Endothelial cell (in vitro differentiated cells): ENCODE results near the gene RCOR3. TPM values are rescaled to one million over a fixed set of nuclear protein-coding genes. Genes with fewer than 3 reads are reported as not detected.
"Not testable (repeated sequence)": the region's sequence is repeated elsewhere in the genome, so short reads cannot be mapped to it uniquely, and the experiment has no call there.

ENCODE experiments used
- DNase-seq: peaks from one replicate; pipeline ENCODE4 v3.0.0; 2021; ENCODE audit warnings: low spot score
- H3K27ac Mint-ChIP-seq: one replicate; pipeline ENCODE4 v1.8.0; 2021; ENCODE audit warnings: mixed read lengths, inconsistent platforms; ENCODE audit not compliant: unreplicated experiment
- H3K27me3 Mint-ChIP-seq: one replicate; pipeline ENCODE4 v1.8.0; 2021; ENCODE audit warnings: mild to moderate bottlenecking, moderate library complexity, mixed read lengths, inconsistent platforms; ENCODE audit not compliant: unreplicated experiment
- H3K36me3 Mint-ChIP-seq: one replicate; pipeline ENCODE4 v1.8.0; 2021; ENCODE audit warnings: mild to moderate bottlenecking, low read depth, mixed read lengths, inconsistent platforms; ENCODE audit not compliant: unreplicated experiment
- H3K4me1 Mint-ChIP-seq: one replicate; pipeline ENCODE4 v1.8.0; 2021; ENCODE audit warnings: mild to moderate bottlenecking, mixed read lengths, inconsistent platforms; ENCODE audit not compliant: unreplicated experiment
- H3K4me3 Mint-ChIP-seq: one replicate; pipeline ENCODE4 v1.8.0; 2021; ENCODE audit warnings: mild to moderate bottlenecking, mixed read lengths, inconsistent platforms; ENCODE audit not compliant: unreplicated experiment
- H3K9me3 Mint-ChIP-seq: one replicate; pipeline ENCODE4 v1.8.0; 2021; ENCODE audit warnings: mixed read lengths, inconsistent platforms; ENCODE audit not compliant: unreplicated experiment
- total RNA-seq: library from RNA; stranded (reverse); fragmentation: NEBNext Ultra II Directional; extraction: Animal tissue kit (Norgen Biotek cat#: 25700); gene quantifications from one replicate; pipeline ENCODE4 v1.2.1, GENCODE V29; 2021; ENCODE audit not compliant: unreplicated experiment
- TF ChIP-seq, protein P1 (sequence below): fragments of 200-600 bp; sonication (generic); IDR thresholded peaks from one replicate; pipeline ENCODE4 v1.5.0; 2021; ENCODE audit warnings: antibody characterized with exemption; ENCODE audit not compliant: unreplicated experiment

The RCOR3 gene
- total RNA-seq, 1 donor from 2014 or later: 39.6 TPM

DNA sequence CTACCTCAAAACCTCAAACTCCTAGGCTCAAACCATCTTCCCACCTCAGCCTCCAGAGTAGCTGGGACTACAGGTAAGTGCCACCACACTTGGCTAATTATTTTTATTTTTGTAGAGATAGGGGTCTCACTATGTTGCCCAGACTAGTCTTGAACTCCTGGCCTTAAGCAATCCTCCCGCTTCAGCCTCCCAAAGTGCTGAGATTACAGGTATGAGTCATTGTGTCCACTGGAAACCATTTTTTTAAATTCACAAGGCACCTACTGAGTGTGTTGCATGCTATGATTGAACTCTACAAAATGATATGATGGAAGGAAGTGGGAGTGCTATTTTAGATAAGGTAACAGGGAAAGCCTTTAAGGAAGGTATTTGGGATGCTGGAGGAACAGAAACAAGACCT is 41.8 kb upstream of the RCOR3 start:
- Mint-ChIP-seq H3K27ac (no peak overlapping the region), H3K4me1 (peaks cover 3% of the 10 kb centered on the region), H3K36me3 (no peaks in the 10 kb centered on the region), H3K4me3 (no peak overlapping the region), H3K27me3 (peaks cover 4% of the 10 kb centered on the region), H3K9me3 (no peaks in the 10 kb centered on the region)
- no peak for DNase-seq
- TF ChIP-seq, protein P1, sequence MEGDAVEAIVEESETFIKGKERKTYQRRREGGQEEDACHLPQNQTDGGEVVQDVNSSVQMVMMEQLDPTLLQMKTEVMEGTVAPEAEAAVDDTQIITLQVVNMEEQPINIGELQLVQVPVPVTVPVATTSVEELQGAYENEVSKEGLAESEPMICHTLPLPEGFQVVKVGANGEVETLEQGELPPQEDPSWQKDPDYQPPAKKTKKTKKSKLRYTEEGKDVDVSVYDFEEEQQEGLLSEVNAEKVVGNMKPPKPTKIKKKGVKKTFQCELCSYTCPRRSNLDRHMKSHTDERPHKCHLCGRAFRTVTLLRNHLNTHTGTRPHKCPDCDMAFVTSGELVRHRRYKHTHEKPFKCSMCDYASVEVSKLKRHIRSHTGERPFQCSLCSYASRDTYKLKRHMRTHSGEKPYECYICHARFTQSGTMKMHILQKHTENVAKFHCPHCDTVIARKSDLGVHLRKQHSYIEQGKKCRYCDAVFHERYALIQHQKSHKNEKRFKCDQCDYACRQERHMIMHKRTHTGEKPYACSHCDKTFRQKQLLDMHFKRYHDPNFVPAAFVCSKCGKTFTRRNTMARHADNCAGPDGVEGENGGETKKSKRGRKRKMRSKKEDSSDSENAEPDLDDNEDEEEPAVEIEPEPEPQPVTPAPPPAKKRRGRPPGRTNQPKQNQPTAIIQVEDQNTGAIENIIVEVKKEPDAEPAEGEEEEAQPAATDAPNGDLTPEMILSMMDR: no peak

DNA sequence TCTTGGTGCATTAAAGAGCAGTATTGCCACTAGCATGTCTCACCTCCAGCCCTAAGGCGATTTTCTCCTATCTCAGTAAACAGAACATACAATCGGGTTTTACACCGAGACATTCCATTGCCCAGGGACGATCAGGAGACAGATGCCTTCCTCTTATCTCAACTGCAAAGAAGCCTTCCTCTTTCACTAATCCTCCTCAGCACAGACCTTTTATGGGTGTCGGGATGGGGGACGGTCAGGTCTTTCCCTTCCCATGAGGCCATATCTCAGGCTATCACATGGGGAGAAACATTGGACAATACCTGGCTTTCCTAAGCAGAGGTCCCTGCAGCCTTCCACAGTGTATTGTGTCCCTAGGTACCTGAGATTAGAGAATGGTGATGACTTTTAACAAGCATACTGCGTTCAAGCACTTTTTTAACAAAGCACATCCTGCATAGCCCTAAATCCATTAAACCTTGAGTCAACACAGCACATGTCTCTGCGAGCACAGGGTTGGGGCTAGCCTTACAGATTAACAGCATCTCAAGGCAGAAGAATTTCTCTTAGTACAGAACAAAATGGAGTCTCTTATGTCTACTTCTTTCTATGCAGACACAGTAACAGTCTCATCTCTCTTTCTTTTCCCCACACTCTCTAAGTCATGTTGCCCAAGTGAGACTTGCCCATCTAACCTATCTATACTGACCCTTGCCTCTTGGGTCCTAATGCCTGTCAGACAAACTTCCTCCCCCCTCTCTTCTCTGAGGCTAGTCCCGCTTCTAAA is 36.5 kb upstream of the RCOR3 start:
- not testable (repeated sequence) for DNase-seq, H3K9me3 Mint-ChIP-seq, H3K4me1 Mint-ChIP-seq, H3K27me3 Mint-ChIP-seq, H3K36me3 Mint-ChIP-seq, H3K4me3 Mint-ChIP-seq, H3K27ac Mint-ChIP-seq

DNA sequence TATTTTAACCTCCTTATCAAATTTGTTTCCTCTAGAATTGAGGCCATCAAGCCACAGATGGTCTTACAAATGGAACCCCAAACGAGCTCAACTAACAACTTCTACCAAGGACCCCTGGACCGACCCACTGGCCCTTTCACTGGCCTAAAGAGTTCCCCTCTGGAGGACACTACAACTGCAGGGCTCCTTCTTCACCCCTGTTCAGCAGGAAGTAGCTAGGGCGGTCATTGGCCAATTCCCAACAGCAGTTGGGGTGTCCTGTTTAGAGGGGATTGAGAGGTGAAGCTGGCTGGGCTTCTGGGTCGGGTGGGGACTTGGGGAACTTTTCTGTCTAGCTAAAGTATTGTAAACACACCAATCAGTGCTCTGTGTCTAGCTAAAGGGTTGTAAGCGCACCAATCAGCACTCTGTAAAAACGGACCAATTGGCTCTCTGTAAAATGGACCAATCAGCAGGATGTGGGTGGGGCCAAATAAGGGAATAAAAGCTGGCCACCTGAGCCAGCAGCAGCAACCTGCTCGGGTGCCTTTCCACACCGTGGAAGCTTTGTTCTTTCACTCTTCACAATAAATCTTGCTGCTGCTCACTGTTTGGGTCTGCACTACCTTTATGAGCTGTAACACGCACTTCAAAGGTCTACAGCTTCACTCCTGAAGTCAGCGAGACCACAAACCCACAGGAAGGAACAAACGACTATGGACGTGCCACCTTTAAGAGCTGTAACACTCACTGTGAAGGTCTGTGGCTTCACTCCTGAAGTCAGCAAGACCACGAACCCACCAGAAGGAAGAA is 30.4 kb upstream of the RCOR3 start:
- H3K4me3 Mint-ChIP-seq, H3K4me1 Mint-ChIP-seq, H3K36me3 Mint-ChIP-seq, H3K27ac Mint-ChIP-seq, DNase-seq, H3K9me3 Mint-ChIP-seq, H3K27me3 Mint-ChIP-seq: not testable (repeated sequence)

DNA sequence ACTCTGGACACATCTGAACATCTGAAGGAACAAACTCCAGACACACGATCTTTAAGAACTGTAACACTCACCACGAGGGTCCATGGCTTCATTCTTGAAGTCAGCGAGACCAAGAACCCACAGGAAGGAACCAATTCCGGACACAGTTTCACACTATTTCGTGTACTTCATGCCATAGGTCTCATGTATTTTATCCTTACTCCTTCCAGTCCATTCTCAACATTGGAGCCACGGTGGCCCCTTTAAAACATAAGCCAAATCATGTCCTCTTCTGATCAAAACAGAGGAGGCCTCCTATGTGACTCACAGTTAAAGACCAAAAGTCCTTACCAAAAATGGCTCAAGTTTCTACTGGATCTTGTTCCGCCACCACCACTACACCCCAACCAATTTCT is 29.8 kb upstream of the RCOR3 start:
- Mint-ChIP-seq H3K27ac (no peak overlapping the region), H3K36me3 (no peaks in the 10 kb centered on the region), H3K4me3 (no peak overlapping the region), H3K27me3 (peaks cover 3% of the 10 kb centered on the region), H3K4me1 (no peaks in the 10 kb centered on the region), H3K9me3 (no peaks in the 10 kb centered on the region)
- no peak for DNase-seq
- TF ChIP-seq, protein P1: no peak

DNA sequence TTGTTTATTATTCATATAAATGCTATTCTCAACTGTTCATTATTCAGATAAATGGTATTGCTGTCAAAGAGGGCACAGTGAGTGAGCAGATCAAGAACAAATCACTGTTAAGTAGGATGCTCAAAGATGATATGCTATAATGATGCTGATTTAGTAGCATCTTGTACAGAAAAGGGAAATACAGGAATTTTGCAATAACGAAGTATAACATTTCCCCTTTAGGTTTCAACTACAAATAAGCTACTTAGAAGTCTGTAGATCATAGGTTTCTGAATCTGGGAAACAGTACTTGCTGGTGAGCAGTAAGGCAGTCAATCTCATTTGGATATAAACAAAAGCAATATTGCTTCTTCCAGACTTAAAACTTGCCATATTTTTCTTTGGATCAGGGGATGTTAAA is 27.3 kb upstream of the RCOR3 start:
- Mint-ChIP-seq H3K9me3 (no peaks in the 10 kb centered on the region), H3K36me3 (no peaks in the 10 kb centered on the region), H3K27me3 (peaks cover 3% of the 10 kb centered on the region), H3K27ac (no peak overlapping the region), H3K4me3 (no peak overlapping the region), H3K4me1 (no peaks in the 10 kb centered on the region)
- TF ChIP-seq, protein P1: no peak
- no peak for DNase-seq
